Muscle of back (tissue), 11 donors: ENCODE data around the gene CAMTA1. TPM values are rescaled to one million over a fixed set of nuclear protein-coding genes. Genes with fewer than 3 reads are reported as not detected.

ENCODE experiments used
- DNase-seq, 3 donors: peaks; one replicate each; pipeline versions ENCODE4 v3.0.0 to v3.0.0-alpha.2; 2013
- polyA plus RNA-seq, 10 donors: library from polyadenylated mRNA; unstranded; fragments of 120-200 nt; gene quantifications; one replicate each; pipeline ENCODE4 v1.2.1, GENCODE V29; 2013; ENCODE audit not compliant: insufficient read length in 10 of 10

CAMTA1 gene
- polyA plus RNA-seq, 10 donors = 36.4 to 49.7 (median 44.0) TPM

- no peak for DNase-seq
Observed at GRCh38 chr1:7487766-7488474, 702.7 kb downstream of the CAMTA1 start.

GRCh38 chr1:7488475-7488842, 703.2 kb downstream of the CAMTA1 start:
- DNase-seq = no peak

GRCh38 chr1:7489586-7489985, 704.3 kb downstream of the CAMTA1 start:
- DNase-seq = no peak

- no peak for DNase-seq
Observed at GRCh38 chr1:7490576-7490975, 705.3 kb downstream of the CAMTA1 start.

GRCh38 chr1:7491109-7491817, 706.0 kb downstream of the CAMTA1 start:
- peak in 1 of 3 donors; percentile 63 for DNase-seq

GRCh38 chr1:7491818-7492173, 706.5 kb downstream of the CAMTA1 start:
- no peak for DNase-seq

- peak in 2 of 3 donors; percentile 49 to 75 for DNase-seq
Observed at GRCh38 chr1:7493711-7494454, 708.6 kb downstream of the CAMTA1 start.

GRCh38 chr1:7495962-7496361, 710.7 kb downstream of the CAMTA1 start:
- DNase-seq = no peak

GRCh38 chr1:7497107-7497637, 711.9 kb downstream of the CAMTA1 start:
- DNase-seq = no peak

GRCh38 chr1:7500381-7501083, 715.3 kb downstream of the CAMTA1 start:
- peak in 1 of 3 donors; percentile 61 for DNase-seq

- DNase-seq = peak in 2 of 3 donors; percentile 30 to 80
Observed at GRCh38 chr1:7501084-7501491, 715.8 kb downstream of the CAMTA1 start.

- DNase-seq = peak in 1 of 3 donors; percentile 63
Observed at GRCh38 chr1:7501723-7502603, 716.7 kb downstream of the CAMTA1 start.

GRCh38 chr1:7503691-7504437, 718.6 kb downstream of the CAMTA1 start:
- no peak for DNase-seq

GRCh38 chr1:7504438-7504720, 719.1 kb downstream of the CAMTA1 start:
- no peak for DNase-seq

GRCh38 chr1:7505094-7505770, 720.0 kb downstream of the CAMTA1 start:
- DNase-seq = no peak

- DNase-seq = no peak
Observed at GRCh38 chr1:7505771-7506453, 720.7 kb downstream of the CAMTA1 start.

GRCh38 chr1:7506454-7507284, 721.4 kb downstream of the CAMTA1 start:
- no peak for DNase-seq
